Keratinocyte (primary cell): ENCODE results near the gene RNASEH1. TPM values are rescaled to one million over a fixed set of nuclear protein-coding genes. Genes with fewer than 3 reads are reported as not detected.

Source experiments
- DNase-seq: peaks from one replicate; pipeline ENCODE4 v3.0.0-alpha.2; 2011; ENCODE audit warnings: low read depth, missing footprints, low spot score
- FAIRE-seq: peaks from 2 replicates; lab custom pipeline; 2011; peaks lifted over from hg19 to GRCh38; lab: Jason Lieb, UNC
- H2AFZ ChIP-seq: 2 replicates; pipeline ENCODE4 v1.6.0; 2012; ENCODE audit warnings: low read length, control low read depth, inconsistent platforms; ENCODE audit not compliant: control insufficient read depth
- H3K27ac ChIP-seq: 2 replicates; pipeline ENCODE4 v1.5.1; 2011; ENCODE audit warnings: low read length; ENCODE audit not compliant: control insufficient read depth, insufficient read depth
- H3K27me3 ChIP-seq: 3 replicates; pipeline ENCODE4 v1.6.0; 2011; ENCODE audit warnings: low read length; ENCODE audit not compliant: control insufficient read depth, insufficient read depth; ENCODE audit errors: extremely low read depth
- H3K36me3 ChIP-seq, 2 experiments: 2 replicates in 1 of 2; 3 replicates in 1 of 2; pipeline ENCODE4 v1.5.1; 2011; ENCODE audit warnings: low read length in 2 of 2, mild to moderate bottlenecking in 1 of 2; ENCODE audit not compliant: control insufficient read depth in 2 of 2, insufficient read depth in 2 of 2; ENCODE audit errors: extremely low read depth in 1 of 2
- H3K4me1 ChIP-seq: 3 replicates; pipeline ENCODE4 v1.5.1; 2011; ENCODE audit warnings: low read length; ENCODE audit not compliant: control insufficient read depth, insufficient read depth; ENCODE audit errors: extremely low read depth
- H3K4me2 ChIP-seq: 3 replicates; pipeline ENCODE4 v1.6.0; 2011; ENCODE audit warnings: low read depth, low read length; ENCODE audit not compliant: control insufficient read depth, insufficient read depth; ENCODE audit errors: extremely low read depth
- H3K4me3 ChIP-seq, 3 experiments: fragments of 200-600 bp in 1 of 3; sonication (generic) in 1 of 3; 2 replicates in 2 of 3; 3 replicates in 1 of 3; pipeline ENCODE4 v1.5.1; 2011 to 2016; ENCODE audit warnings: low read length in 3 of 3, mild to moderate bottlenecking in 3 of 3, control low read depth in 2 of 3, inconsistent platforms in 1 of 3, low read depth in 1 of 3, mixed read lengths in 1 of 3, mixed run types in 1 of 3, moderate library complexity in 1 of 3; ENCODE audit not compliant: control insufficient read depth in 2 of 3, insufficient read depth in 2 of 3; ENCODE audit errors: extremely low read depth in 1 of 3
- H3K79me2 ChIP-seq: 2 replicates; pipeline ENCODE4 v1.6.0; 2012; ENCODE audit warnings: low read length; ENCODE audit not compliant: control insufficient read depth, insufficient read depth
- H3K9ac ChIP-seq: 3 replicates; pipeline ENCODE4 v1.6.0; 2011; ENCODE audit warnings: low read length; ENCODE audit not compliant: control insufficient read depth, insufficient read depth; ENCODE audit errors: extremely low read depth
- H3K9me1 ChIP-seq: 3 replicates; pipeline ENCODE4 v1.6.0; 2011; ENCODE audit warnings: low read length; ENCODE audit not compliant: control insufficient read depth, insufficient read depth; ENCODE audit errors: extremely low read depth
- H3K9me3 ChIP-seq: 2 replicates; pipeline ENCODE4 v1.5.1; 2012; ENCODE audit warnings: low read depth, low read length; ENCODE audit not compliant: control insufficient read depth
- H4K20me1 ChIP-seq: 3 replicates; pipeline ENCODE4 v1.6.0; 2011; ENCODE audit warnings: low read length; ENCODE audit not compliant: control insufficient read depth, insufficient read depth; ENCODE audit errors: extremely low read depth
- CTCF ChIP-seq, 3 experiments: IDR thresholded peaks in 1 of 3; conservative IDR thresholded peaks in 1 of 3; optimal IDR thresholded peaks in 1 of 3; 2 replicates in 2 of 3; 3 replicates in 1 of 3; pipeline versions ENCODE3 to v1.5.1; 2011; ENCODE audit warnings: low read length in 3 of 3, mild to moderate bottlenecking in 3 of 3, moderate library complexity in 2 of 3, control low read depth in 1 of 3, inconsistent platforms in 1 of 3; ENCODE audit not compliant: insufficient read depth in 2 of 3; ENCODE audit errors: extremely low read depth in 1 of 3
- EZH2 ChIP-seq: IDR thresholded peaks from one replicate; pipeline ENCODE4 v1.6.1; 2012; ENCODE audit warnings: inconsistent platforms, mild to moderate bottlenecking, low read length, moderate library complexity
- dilution Hi-C: fragments of 300-500 bp; cut with MboI; formaldehyde crosslinking; loops from one replicate; pipeline ENCODE4 v1.7.0; 2020; ENCODE audit warnings: low sequenced_read_pairs; ENCODE audit not compliant: extremely low pct_ligation_motif_present
- polyA plus RNA-seq, 5 experiments: library from polyadenylated mRNA; depleted of rRNA in 3 of 5; stranded (reverse) in 3 of 5; stranded (forward) in 1 of 5; unstranded in 1 of 5; fragments of >200 nt; gene quantifications; 1 replicate in 1 of 5; 2 replicates in 3 of 5; 3 replicates in 1 of 5; pipeline versions ENCODE4 v1.2.1 to v1.2.3, GENCODE V29; 2011 to 2012; ENCODE audit warnings: missing spikeins in 2 of 5, low read depth in 1 of 5, low replicate concordance in 1 of 5

Gene RNASEH1
- polyA plus RNA-seq, 1 donor (not counting 4 experiments of a cell fraction or from before 2014, with no cell fraction given) = 15.3 TPM

GRCh38 chr2:3536682-3537632 is 21.2 kb downstream of the RNASEH1 start:
- Histone ChIP-seq H3K4me3 (peak overlapping the region in 2 of 3 experiments; percentile 38 to 58), H3K4me2 (peak overlapping the region; percentile 96), H3K4me1 (peaks cover 27% of the 10 kb centered on the region), H3K9ac (peak overlapping the region; percentile 91), H2AFZ (peak overlapping the region; percentile 95), H3K36me3 (peaks cover 0 to 2% of the 10 kb centered on the region in 2 experiments), H3K27me3 (no peaks in the 10 kb centered on the region), H3K9me1 (no peaks in the 10 kb centered on the region), H3K79me2 (no peaks in the 10 kb centered on the region), H4K20me1 (no peaks in the 10 kb centered on the region), H3K27ac (peak overlapping the region; percentile 98), H3K9me3 (no peaks in the 10 kb centered on the region)
- no peak for TF ChIP-seq EZH2
- peak; percentile 16 to 25 (median 17) for TF ChIP-seq CTCF (optimal IDR thresholded peaks at IDR 0.05 in 1 of 3, IDR thresholded peaks at IDR 0.05 in 1 of 3, conservative IDR thresholded peaks at IDR 0.05 in 1 of 3; ENCODE audit: extremely low read depth in 1 of 3, insufficient read depth in 2 of 3, low read length in 3 of 3)
- FAIRE-seq (no peak), DNase-seq (no peak)
- dilution Hi-C loops = no loop called here

- FAIRE-seq = peak; percentile 58
- peak; percentile 26 for DNase-seq
- no peaks in the 10 kb centered on the region for H4K20me1 ChIP-seq
- peak overlapping the region in 2 of 3 experiments; percentile 58 to 67 for H3K4me3 ChIP-seq
- TF ChIP-seq EZH2 = no peak
- peak in 1 of 3 experiments; percentile 21 for TF ChIP-seq CTCF (optimal IDR thresholded peaks at IDR 0.05 in 1 of 3, IDR thresholded peaks at IDR 0.05 in 1 of 3, conservative IDR thresholded peaks at IDR 0.05 in 1 of 3; ENCODE audit: extremely low read depth in 1 of 3, insufficient read depth in 2 of 3, low read length in 3 of 3)
- peak overlapping the region; percentile 91 for H3K9ac ChIP-seq
- H3K9me3 ChIP-seq = no peaks in the 10 kb centered on the region
- H3K9me1 ChIP-seq = no peaks in the 10 kb centered on the region
- peaks cover 0 to 2% of the 10 kb centered on the region in 2 experiments for H3K36me3 ChIP-seq
- no peaks in the 10 kb centered on the region for H3K27me3 ChIP-seq
- H3K27ac ChIP-seq = peak overlapping the region; percentile 98
- peak overlapping the region; percentile 96 for H3K4me2 ChIP-seq
- no peaks in the 10 kb centered on the region for H3K79me2 ChIP-seq
- dilution Hi-C loops = no loop called here
- peak overlapping the region; percentile 95 for H2AFZ ChIP-seq
- peaks cover 27% of the 10 kb centered on the region for H3K4me1 ChIP-seq
Measured at GRCh38 chr2:3535794-3536681, 22.1 kb downstream of the RNASEH1 start.
